B cell (primary cell): Measurements from ENCODE around the gene PORCN. TPM values are rescaled to one million over a fixed set of nuclear protein-coding genes. Genes with fewer than 3 reads are reported as not detected.

Source experiments
- ATAC-seq: fragments of 200-7000 bp; cut with Tn5 transposase; one replicate; pipeline ENCODE4 v1.10.0; 2021; ENCODE audit warnings: low read depth, mild to moderate bottlenecking, moderate number of reproducible peaks, moderate library complexity
- CTCF ChIA-PET: fragments of 350-600 bp; sonication (Branson Sonifier 250); formaldehyde crosslinking; loops from one replicate; lab custom pipeline; 2021; ENCODE audit warnings: antibody characterized with exemption, inconsistent platforms; lab: Charles Lee
- POLR2A ChIA-PET: fragments of 350-600 bp; sonication (Branson Sonifier 250); formaldehyde crosslinking; loops from one replicate; lab custom pipeline; 2021; ENCODE audit warnings: antibody characterized with exemption; lab: Charles Lee
- DNase-seq: peaks from one replicate; pipeline ENCODE4 v3.0.0; 2013
- H2AFZ ChIP-seq: 2 replicates; pipeline ENCODE4 v1.6.1; 2012; ENCODE audit warnings: mild to moderate bottlenecking, low read depth, low read length; ENCODE audit not compliant: insufficient read depth, poor library complexity, severe bottlenecking
- H3K27ac ChIP-seq, 2 donors: 1 replicate in 1 of 2; 2 replicates in 1 of 2; pipeline ENCODE4 v1.5.1; 2012 to 2013; ENCODE audit warnings: low read length in 2 of 2, mild to moderate bottlenecking in 2 of 2, moderate library complexity in 1 of 2
- H3K27me3 ChIP-seq, 4 experiments: fragments of 200-600 bp in 1 of 4; sonication (generic) in 1 of 4; replicated peaks in 1 of 4; 1 replicate in 2 of 4; 2 replicates in 2 of 4; pipeline versions ENCODE4 v1.6.1 to v1.7.0; 2013 to 2016; ENCODE audit warnings: low read length in 3 of 4, mild to moderate bottlenecking in 2 of 4, mixed read lengths in 1 of 4, moderate library complexity in 1 of 4; ENCODE audit not compliant: insufficient read depth in 4 of 4, control insufficient read depth in 3 of 4; ENCODE audit errors: control extremely low read depth in 1 of 4
- H3K36me3 ChIP-seq, 2 experiments: replicated peaks in 1 of 2; 1 replicate in 1 of 2; 2 replicates in 1 of 2; pipeline versions ENCODE4 v1.6.1 to v1.7.1; 2013; ENCODE audit warnings: low read length in 1 of 2; ENCODE audit not compliant: insufficient read depth in 2 of 2, control insufficient read depth in 1 of 2; ENCODE audit errors: control extremely low read depth in 1 of 2, extremely low read depth in 1 of 2
- H3K4me1 ChIP-seq, 2 donors: fragments of 200-600 bp in 1 of 2; sonication (generic) in 1 of 2; 1 replicate in 1 of 2; 2 replicates in 1 of 2; pipeline versions ENCODE4 v1.5.1 to v1.6.1; 2013 to 2017; ENCODE audit warnings: low read length in 2 of 2; ENCODE audit not compliant: control insufficient read depth in 2 of 2, insufficient read depth in 2 of 2
- H3K4me2 ChIP-seq: replicated peaks from 2 replicates; pipeline ENCODE3; 2012; ENCODE audit warnings: mild to moderate bottlenecking, low read depth, low read length; ENCODE audit not compliant: poor library complexity, severe bottlenecking
- H3K4me3 ChIP-seq, 5 experiments: fragments of 200-600 bp in 1 of 5; sonication (generic) in 1 of 5; 1 replicate in 3 of 5; 2 replicates in 2 of 5; pipeline versions ENCODE4 v1.5.1 to v1.7.0; 2011 to 2016; ENCODE audit warnings: low read length in 4 of 5, mild to moderate bottlenecking in 4 of 5, low read depth in 2 of 5, control low read depth in 1 of 5, moderate library complexity in 1 of 5; ENCODE audit not compliant: insufficient read depth in 1 of 5; ENCODE audit errors: control extremely low read depth in 1 of 5, extremely low read depth in 1 of 5
- H3K79me2 ChIP-seq: fragments of 200-600 bp; sonication (generic); one replicate; pipeline ENCODE4 v1.6.0; 2016; ENCODE audit warnings: low read length; ENCODE audit not compliant: control insufficient read depth, insufficient read depth
- H3K9ac ChIP-seq: fragments of 200-600 bp; sonication (generic); 2 replicates; pipeline ENCODE4 v1.6.1; 2017; ENCODE audit warnings: mild to moderate bottlenecking, low read length, moderate library complexity
- H3K9me3 ChIP-seq, 3 donors: one replicate each; pipeline versions ENCODE4 v1.6.1 to v1.7.1; 2013; ENCODE audit warnings: low read length in 2 of 3; ENCODE audit not compliant: control insufficient read depth in 2 of 3, insufficient read depth in 1 of 3; ENCODE audit errors: control extremely low read depth in 1 of 3
- H4K20me1 ChIP-seq: 2 replicates; pipeline ENCODE4 v1.6.0; 2012; ENCODE audit warnings: mild to moderate bottlenecking, low read length; ENCODE audit not compliant: insufficient read depth, control insufficient read depth, poor library complexity, severe bottlenecking
- H3K27ac Mint-ChIP-seq: one replicate; pipeline ENCODE4 v1.8.0; 2021; ENCODE audit warnings: mixed read lengths
- H3K27me3 Mint-ChIP-seq: one replicate; pipeline ENCODE4 v1.8.0; 2021; ENCODE audit warnings: mixed read lengths
- H3K4me1 Mint-ChIP-seq: one replicate; pipeline ENCODE4 v1.8.0; 2021; ENCODE audit warnings: mixed read lengths
- H3K4me3 Mint-ChIP-seq: one replicate; pipeline ENCODE4 v1.8.0; 2021; ENCODE audit warnings: mixed read lengths
- H3K9me3 Mint-ChIP-seq: one replicate; pipeline ENCODE4 v1.8.0; 2022; ENCODE audit warnings: mixed read lengths; ENCODE audit not compliant: insufficient read depth
- EZH2 ChIP-seq: IDR thresholded peaks from 2 replicates; pipeline ENCODE4 v1.6.1; 2012; ENCODE audit warnings: borderline replicate concordance, low read depth, mild to moderate bottlenecking, moderate library complexity, low read length; ENCODE audit not compliant: insufficient read depth, poor library complexity, severe bottlenecking
- WGBS: methylation state at CpG from one replicate; pipeline ENCODE4 v1.1.5; 2013; ENCODE audit warnings: missing lambda C conversion rate; ENCODE audit not compliant: insufficient coverage; 5-methylcytosine and 5-hydroxymethylcytosine counted together
- intact Hi-C: fragments of 100-400 bp; cut with micrococcal nuclease; formaldehyde crosslinking; loops from one replicate; pipeline ENCODE4 v1.10.0; 2022
- polyA plus RNA-seq: library from polyadenylated mRNA; depleted of rRNA; stranded (reverse); fragments of >200 nt; gene quantifications from 2 replicates; pipeline ENCODE4 v1.2.3, GENCODE V29; 2012
- total RNA-seq, 2 donors: library from RNA; stranded (reverse); fragments of 120-200 nt in 1 of 2; gene quantifications; 1 replicate in 1 of 2; 2 replicates in 1 of 2; pipeline versions ENCODE4 v1.2.3 to v1.2.4, GENCODE V29; 2013 to 2022
- TF ChIP-seq, protein P1 (sequence below): fragments of 200-600 bp; IDR thresholded peaks from one replicate; pipeline ENCODE4 v1.8.0; 2022; ENCODE audit warnings: antibody characterized with exemption, mild to moderate bottlenecking

PORCN gene
- total and polyA plus RNA-seq, 2 donors (not counting 1 experiment from before 2014, with no cell fraction given) = 12.8 to 18.5 TPM

DNA sequence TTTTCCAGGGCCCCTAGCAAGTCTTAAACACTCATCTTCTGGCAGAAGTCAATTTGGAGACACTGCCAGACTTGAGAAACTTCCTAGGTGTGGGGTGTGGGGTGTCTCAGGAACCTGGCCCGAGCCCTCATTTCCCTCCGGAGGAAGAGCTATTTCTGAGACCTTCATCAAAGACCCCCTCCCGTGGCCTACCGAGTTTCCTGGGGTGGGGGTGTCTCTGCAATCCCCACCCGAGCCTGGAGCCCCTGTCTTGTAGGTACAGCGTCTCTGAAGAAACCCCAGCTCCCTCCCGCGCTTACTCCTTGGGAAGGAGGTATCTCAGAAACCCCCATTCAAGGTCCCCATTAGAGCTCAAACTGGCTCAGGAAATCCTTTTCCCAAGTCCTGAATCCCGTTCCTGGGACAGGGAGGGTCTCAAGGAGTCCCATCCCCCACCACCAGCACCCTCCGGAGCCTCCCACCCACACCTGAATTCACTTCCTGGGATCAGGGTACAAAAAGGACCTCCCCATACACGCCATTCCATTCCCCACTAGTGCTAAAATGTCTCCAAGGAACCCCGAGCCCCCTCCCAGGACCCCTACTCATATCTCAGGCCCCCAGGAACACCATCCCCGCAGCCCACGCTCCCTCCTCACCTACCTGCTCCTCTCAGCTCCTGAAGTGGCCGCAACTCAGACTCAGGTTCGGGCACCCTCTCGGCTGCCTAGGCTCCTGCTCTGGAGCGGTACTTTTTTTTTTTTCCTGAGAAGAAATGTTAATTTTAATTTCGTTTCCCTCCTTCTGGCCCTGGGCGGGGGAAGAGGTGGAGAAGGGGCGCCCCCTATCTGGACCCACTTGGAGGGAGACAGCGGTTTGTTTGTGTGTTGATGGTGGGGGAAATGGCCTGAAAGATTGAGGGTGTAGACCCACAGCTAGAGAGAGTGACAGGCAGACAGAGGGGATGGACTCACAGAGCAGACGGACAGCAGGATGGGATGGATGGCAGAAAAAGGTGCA lies 39.8 kb upstream of the PORCN start:
- no peak for TF ChIP-seq EZH2
- TF ChIP-seq, protein P1, sequence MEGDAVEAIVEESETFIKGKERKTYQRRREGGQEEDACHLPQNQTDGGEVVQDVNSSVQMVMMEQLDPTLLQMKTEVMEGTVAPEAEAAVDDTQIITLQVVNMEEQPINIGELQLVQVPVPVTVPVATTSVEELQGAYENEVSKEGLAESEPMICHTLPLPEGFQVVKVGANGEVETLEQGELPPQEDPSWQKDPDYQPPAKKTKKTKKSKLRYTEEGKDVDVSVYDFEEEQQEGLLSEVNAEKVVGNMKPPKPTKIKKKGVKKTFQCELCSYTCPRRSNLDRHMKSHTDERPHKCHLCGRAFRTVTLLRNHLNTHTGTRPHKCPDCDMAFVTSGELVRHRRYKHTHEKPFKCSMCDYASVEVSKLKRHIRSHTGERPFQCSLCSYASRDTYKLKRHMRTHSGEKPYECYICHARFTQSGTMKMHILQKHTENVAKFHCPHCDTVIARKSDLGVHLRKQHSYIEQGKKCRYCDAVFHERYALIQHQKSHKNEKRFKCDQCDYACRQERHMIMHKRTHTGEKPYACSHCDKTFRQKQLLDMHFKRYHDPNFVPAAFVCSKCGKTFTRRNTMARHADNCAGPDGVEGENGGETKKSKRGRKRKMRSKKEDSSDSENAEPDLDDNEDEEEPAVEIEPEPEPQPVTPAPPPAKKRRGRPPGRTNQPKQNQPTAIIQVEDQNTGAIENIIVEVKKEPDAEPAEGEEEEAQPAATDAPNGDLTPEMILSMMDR = peak; percentile 15
- Histone ChIP-seq H3K4me2 (peak overlapping the region; percentile 85), H3K4me3 (peak overlapping the region; percentile 38 to 74 (median 64)), H3K27me3 (no peaks in the 10 kb centered on the region), H3K36me3 (no peaks in the 10 kb centered on the region), H3K4me1 (peaks cover 3 to 11% of the 10 kb centered on the region in 2 donors), H3K9me3 (no peaks in the 10 kb centered on the region), H3K79me2 (peaks cover 7% of the 10 kb centered on the region), H3K9ac (peak overlapping the region; percentile 74), H2AFZ (peak overlapping the region; percentile 92), H4K20me1 (no peaks in the 10 kb centered on the region), H3K27ac (peak overlapping the region in 1 of 2 donors; percentile 49)
- Mint-ChIP-seq H3K4me3 (peak overlapping the region; percentile 87), H3K4me1 (peaks cover 16% of the 10 kb centered on the region), H3K27me3 (no peaks in the 10 kb centered on the region), H3K9me3 (no peaks in the 10 kb centered on the region), H3K27ac (peak overlapping the region; percentile 79)
- ATAC-seq = peak; percentile 44
- peak; percentile 49 for DNase-seq
- CTCF ChIA-PET = interaction anchor here (1.4 kb wide), 1 partner anchor 637 kb away, joined by 6 read pairs; no protein-coding TSS in a partner anchor
- 0% methylated on average over 7 of the region's 23 CpGs for WGBS
- POLR2A ChIA-PET = interaction anchor here (0.7 kb wide), 2 partner anchors 71 to 632 kb away, joined by 3 read pairs; partner anchors contain the start of gene ZNF81
- intact Hi-C loops = loop anchor here (5.0 kb wide), 1 partner anchor 38 kb away; the partner anchor contains the start of gene PORCN
